ENCODE results near the gene PNMA8B. TPM values are rescaled to one million over a fixed set of nuclear protein-coding genes. Genes with fewer than 3 reads are reported as not detected.
A peak's percentile ranks its signal among the peaks of the same experiment; 100 is the strongest.
"Not testable (repeated sequence)": the region's sequence is repeated elsewhere in the genome, so short reads cannot be mapped to it uniquely, and the experiment has no call there.

PNMA8B gene
- total and polyA plus RNA-seq, 9 donors: 1.8 to 4.3 (median 3.5) TPM

- H3K27me3 ChIP-seq (ENCODE audit: control insufficient read depth, insufficient read depth, low read length): peaks cover 2% of the 10 kb centered on the region
- DNase-seq: no peak
- no peak overlapping the region for H3K27ac ChIP-seq (ENCODE audit: low read length)
- no peaks in the 10 kb centered on the region for H3K9me3 ChIP-seq (replicated peaks; ENCODE audit: control insufficient read depth, low read depth, low read length)
- no peaks in the 10 kb centered on the region for H3K36me3 ChIP-seq (ENCODE audit: control insufficient read depth, insufficient read depth, low read length)
- whole genome bisulfite sequencing (ENCODE audit: insufficient coverage): no CpG with 5 or more reads among the region's 1 CpG
- H3K4me3 ChIP-seq (ENCODE audit: low read length): no peak overlapping the region
- peaks cover 2% of the 10 kb centered on the region for H3K4me1 ChIP-seq (ENCODE audit: control insufficient read depth, insufficient read depth, low read length)
These were observed 35.0 kb upstream of the PNMA8B start for GRCh38 chr19:46530636-46531035.

- H3K27ac ChIP-seq (ENCODE audit: low read length): no peak overlapping the region
- WGBS (ENCODE audit: insufficient coverage): 18% methylated on average over 4 of the region's 13 CpGs
- H3K9me3 ChIP-seq (replicated peaks; ENCODE audit: control insufficient read depth, low read depth, low read length): no peaks in the 10 kb centered on the region
- DNase-seq: peak; percentile 74
- H3K36me3 ChIP-seq (ENCODE audit: control insufficient read depth, insufficient read depth, low read length): no peaks in the 10 kb centered on the region
- no peaks in the 10 kb centered on the region for H3K27me3 ChIP-seq (ENCODE audit: control insufficient read depth, insufficient read depth, low read length)
- no peak overlapping the region for H3K4me3 ChIP-seq (ENCODE audit: low read length)
- H3K4me1 ChIP-seq (ENCODE audit: control insufficient read depth, insufficient read depth, low read length): peaks cover 2% of the 10 kb centered on the region
These were observed 34.2 kb upstream of the PNMA8B start for GRCh38 chr19:46529622-46530451.

GRCh38 chr19:46528601-46529590 is 33.2 kb upstream of the PNMA8B start:
- Histone ChIP-seq H3K27me3 (ENCODE audit: control insufficient read depth, insufficient read depth, low read length) (no peaks in the 10 kb centered on the region), H3K36me3 (ENCODE audit: control insufficient read depth, insufficient read depth, low read length) (peaks cover 3% of the 10 kb centered on the region), H3K4me1 (ENCODE audit: control insufficient read depth, insufficient read depth, low read length) (peaks cover 2% of the 10 kb centered on the region), H3K4me3 (ENCODE audit: low read length) (no peak overlapping the region), H3K27ac (ENCODE audit: low read length) (no peak overlapping the region), H3K9me3 (replicated peaks; ENCODE audit: control insufficient read depth, low read depth, low read length) (peaks cover 4% of the 10 kb centered on the region)
- no peak for DNase-seq
- 54% methylated on average over 22 of the region's 25 CpGs for WGBS (ENCODE audit: insufficient coverage)

GRCh38 chr19:46526801-46527200 is 31.1 kb upstream of the PNMA8B start:
- not testable (repeated sequence) for H3K4me3 ChIP-seq (ENCODE audit: low read length); DNase-seq; H3K36me3 ChIP-seq (ENCODE audit: control insufficient read depth, insufficient read depth, low read length); H3K27me3 ChIP-seq (ENCODE audit: control insufficient read depth, insufficient read depth, low read length); H3K27ac ChIP-seq (ENCODE audit: low read length); H3K4me1 ChIP-seq (ENCODE audit: control insufficient read depth, insufficient read depth, low read length); H3K9me3 ChIP-seq (replicated peaks; ENCODE audit: control insufficient read depth, low read depth, low read length)
- 97% methylated on average over 6 of the region's 18 CpGs for WGBS (ENCODE audit: insufficient coverage)

GRCh38 chr19:46524308-46524707 is 28.6 kb upstream of the PNMA8B start:
- WGBS (ENCODE audit: insufficient coverage): 67% methylated on average over 1 of the region's 2 CpGs
- H3K27ac ChIP-seq (ENCODE audit: low read length): no peak overlapping the region
- DNase-seq: no peak
- peaks cover 5% of the 10 kb centered on the region for H3K4me1 ChIP-seq (ENCODE audit: control insufficient read depth, insufficient read depth, low read length)
- peaks cover 3% of the 10 kb centered on the region for H3K36me3 ChIP-seq (ENCODE audit: control insufficient read depth, insufficient read depth, low read length)
- no peaks in the 10 kb centered on the region for H3K27me3 ChIP-seq (ENCODE audit: control insufficient read depth, insufficient read depth, low read length)
- H3K4me3 ChIP-seq (ENCODE audit: low read length): no peak overlapping the region
- peaks cover 4% of the 10 kb centered on the region for H3K9me3 ChIP-seq (replicated peaks; ENCODE audit: control insufficient read depth, low read depth, low read length)

GRCh38 chr19:46522988-46523387 is 27.3 kb upstream of the PNMA8B start:
- H3K27ac ChIP-seq (ENCODE audit: low read length); H3K9me3 ChIP-seq (replicated peaks; ENCODE audit: control insufficient read depth, low read depth, low read length); H3K27me3 ChIP-seq (ENCODE audit: control insufficient read depth, insufficient read depth, low read length); H3K36me3 ChIP-seq (ENCODE audit: control insufficient read depth, insufficient read depth, low read length); DNase-seq; H3K4me3 ChIP-seq (ENCODE audit: low read length); H3K4me1 ChIP-seq (ENCODE audit: control insufficient read depth, insufficient read depth, low read length): not testable (repeated sequence)
- 100% methylated on average over 2 of the region's 4 CpGs for WGBS (ENCODE audit: insufficient coverage)

- Histone ChIP-seq H3K9me3 (replicated peaks; ENCODE audit: control insufficient read depth, low read depth, low read length) (peaks cover 4% of the 10 kb centered on the region), H3K4me1 (ENCODE audit: control insufficient read depth, insufficient read depth, low read length) (peaks cover 5% of the 10 kb centered on the region), H3K36me3 (ENCODE audit: control insufficient read depth, insufficient read depth, low read length) (peaks cover 3% of the 10 kb centered on the region), H3K27me3 (ENCODE audit: control insufficient read depth, insufficient read depth, low read length) (no peaks in the 10 kb centered on the region), H3K4me3 (ENCODE audit: low read length) (no peak overlapping the region), H3K27ac (ENCODE audit: low read length) (no peak overlapping the region)
- DNase-seq: no peak
- WGBS (ENCODE audit: insufficient coverage): 79% methylated on average over 2 of the region's 14 CpGs
These were observed 25.7 kb upstream of the PNMA8B start for GRCh38 chr19:46521241-46521868.

- WGBS (ENCODE audit: insufficient coverage): 67% methylated on average over 1 of the region's 6 CpGs
- DNase-seq: no peak
These were observed 24.9 kb upstream of the PNMA8B start for GRCh38 chr19:46520616-46521015.

GRCh38 chr19:46517471-46517870 is 21.8 kb upstream of the PNMA8B start:
- peaks cover 13% of the 10 kb centered on the region for H3K4me1 ChIP-seq (ENCODE audit: control insufficient read depth, insufficient read depth, low read length)
- no peak for DNase-seq
- no peak overlapping the region for H3K27ac ChIP-seq (ENCODE audit: low read length)
- H3K9me3 ChIP-seq (replicated peaks; ENCODE audit: control insufficient read depth, low read depth, low read length): no peaks in the 10 kb centered on the region
- peaks cover 4% of the 10 kb centered on the region for H3K27me3 ChIP-seq (ENCODE audit: control insufficient read depth, insufficient read depth, low read length)
- 82% methylated on average over 3 of the region's 6 CpGs for WGBS (ENCODE audit: insufficient coverage)
- no peaks in the 10 kb centered on the region for H3K36me3 ChIP-seq (ENCODE audit: control insufficient read depth, insufficient read depth, low read length)
- no peak overlapping the region for H3K4me3 ChIP-seq (ENCODE audit: low read length)

More at GRCh38 chr19:46520616-46521015, 24.9 kb upstream of the PNMA8B start:
- peaks cover 5% of the 10 kb centered on the region for H3K4me1 ChIP-seq (ENCODE audit: control insufficient read depth, insufficient read depth, low read length)
- no peak overlapping the region for H3K4me3 ChIP-seq (ENCODE audit: low read length)
- H3K36me3 ChIP-seq (ENCODE audit: control insufficient read depth, insufficient read depth, low read length): peaks cover 3% of the 10 kb centered on the region
- peak overlapping the region; percentile 7 for H3K27ac ChIP-seq (ENCODE audit: low read length)
- no peaks in the 10 kb centered on the region for H3K27me3 ChIP-seq (ENCODE audit: control insufficient read depth, insufficient read depth, low read length)
- H3K9me3 ChIP-seq (replicated peaks; ENCODE audit: control insufficient read depth, low read depth, low read length): peaks cover 4% of the 10 kb centered on the region
